ELF-1 (cell line): ENCODE measurements around the gene TAF11L8.
A peak's percentile ranks its signal among the peaks of the same experiment; 100 is the strongest.
"Not testable (repeated sequence)": the region's sequence is repeated elsewhere in the genome, so short reads cannot be mapped to it uniquely, and the experiment has no call there.

Experiments
- DNase-seq: peaks from one replicate; pipeline ENCODE4 v3.0.0-alpha.2; 2016; ENCODE audit warnings: low read depth, low spot score

Gene TAF11L8

GRCh38 chr5:17590860-17591259, at the start of gene TAF11L8:
TAF11L8 (minus strand) TSS chr5:17590960.
- DNase-seq: not testable (repeated sequence)

- no peak for DNase-seq
Observed at GRCh38 chr5:17634160-17634559, 43.4 kb upstream of the TAF11L8 start, which contains the start of gene TAF11L14. TAF11L14 (plus strand) TSS chr5:17634460.

GRCh38 chr5:17631788-17632187, 41.0 kb upstream of the TAF11L8 start, which contains the start of gene TAF11L13:
TAF11L13 (plus strand) TSS chr5:17632088.
- not testable (repeated sequence) for DNase-seq

GRCh38 chr5:17625686-17626085, 34.9 kb upstream of the TAF11L8 start:
- no peak for DNase-seq

GRCh38 chr5:17620627-17621026, 29.9 kb upstream of the TAF11L8 start:
- DNase-seq: peak; percentile 38

- no peak for DNase-seq
Observed at GRCh38 chr5:17619354-17619753, 28.6 kb upstream of the TAF11L8 start.

GRCh38 chr5:17614872-17615605, 24.3 kb upstream of the TAF11L8 start:
- no peak for DNase-seq

GRCh38 chr5:17610092-17610491, 19.3 kb upstream of the TAF11L8 start, which contains the start of gene TAF11L12:
TAF11L12 (plus strand) TSS chr5:17610392.
- DNase-seq: not testable (repeated sequence)

GRCh38 chr5:17607461-17607860, 16.7 kb upstream of the TAF11L8 start:
- not testable (repeated sequence) for DNase-seq

GRCh38 chr5:17604951-17605350, 14.2 kb upstream of the TAF11L8 start:
- DNase-seq: no peak

- not testable (repeated sequence) for DNase-seq
Observed at GRCh38 chr5:17603880-17604279, 13.1 kb upstream of the TAF11L8 start, which contains the start of gene TAF11L11. TAF11L11 (plus strand) TSS chr5:17604183.

- not testable (repeated sequence) for DNase-seq
Observed at GRCh38 chr5:17597728-17598127, 7.0 kb upstream of the TAF11L8 start, which contains the start of gene TAF11L10. TAF11L10 (minus strand) TSS chr5:17597828.

- not testable (repeated sequence) for DNase-seq
Observed at GRCh38 chr5:17594255-17594654, 3.5 kb upstream of the TAF11L8 start, which contains the start of gene TAF11L9. TAF11L9 (minus strand) TSS chr5:17594394.

- DNase-seq: not testable (repeated sequence)
Observed at GRCh38 chr5:17585658-17586057, 5.1 kb downstream of the TAF11L8 start, which contains the start of gene TAF11L7. TAF11L7 (minus strand) TSS chr5:17585758.
